ENCODE data around the gene HDAC1.

GRCh38 chr1:32367912-32368635, 76.2 kb downstream of the HDAC1 start:
- TF ChIP-seq EZH2phosphoT487 (IDR thresholded peaks at IDR 0.05; ENCODE audit: insufficient read depth, low read depth) (no peak), EZH2 (IDR thresholded peaks at IDR 0.05; ENCODE audit: insufficient read depth, poor library complexity, severe bottlenecking) (no peak)

All from GM23248 (cell line).